HG03196 (cell line): ENCODE data around the gene PHIP.

Experiments
- ATAC-seq: cut with Tn5 transposase; IDR thresholded peaks from one replicate; pipeline ENCODE4 v1.9.1; 2021; ENCODE audit not compliant: unreplicated experiment

Gene PHIP

GRCh38 chr6:79011940-79012339 lies 66.1 kb downstream of the PHIP start:
- ATAC-seq, result no peak

DNA sequence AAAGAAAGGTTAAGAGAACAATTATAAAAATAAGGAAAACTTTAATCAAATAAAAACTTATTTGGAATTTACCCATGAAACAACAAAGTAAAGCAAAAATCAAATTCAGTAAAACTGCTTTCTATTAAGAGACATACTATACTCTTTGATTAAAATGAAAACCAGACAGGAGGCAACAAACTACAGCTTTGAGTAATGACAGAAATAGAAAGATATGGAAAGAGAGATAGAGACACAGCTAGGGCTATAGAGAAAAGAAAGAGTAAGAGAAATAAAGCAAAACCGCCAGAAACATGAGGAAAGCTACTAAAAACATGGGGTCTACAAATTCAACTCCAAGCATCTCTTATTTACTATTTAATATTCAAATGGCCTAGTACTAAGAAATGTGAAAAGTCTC lies 67.6 kb downstream of the PHIP start:
- no peak for ATAC-seq

DNA sequence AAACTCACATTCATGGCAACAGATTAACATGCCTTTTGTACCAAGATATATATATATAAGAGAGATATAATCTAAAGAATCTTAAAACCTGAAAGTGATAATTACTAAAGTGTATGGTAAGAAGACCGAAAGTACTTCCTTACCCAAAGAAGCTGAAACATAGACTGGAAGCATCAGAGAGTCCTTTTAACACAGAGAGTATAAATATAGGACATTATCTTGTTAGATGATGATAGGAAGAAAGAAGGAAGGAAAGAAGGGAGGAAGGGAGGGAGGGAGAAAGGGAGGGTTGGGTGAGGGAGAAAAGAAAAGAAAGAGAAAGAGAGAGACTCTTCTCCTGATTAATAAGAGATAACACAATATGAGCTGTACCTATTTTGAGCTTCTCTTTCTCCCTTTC lies 68.2 kb downstream of the PHIP start:
- no peak for ATAC-seq

GRCh38 chr6:79005497-79005896 lies 72.6 kb downstream of the PHIP start:
- ATAC-seq, result no peak

- no peak for ATAC-seq
Measured at GRCh38 chr6:79005024-79005423, 73.0 kb downstream of the PHIP start.

GRCh38 chr6:79004239-79004638 lies 73.8 kb downstream of the PHIP start:
- no peak for ATAC-seq

DNA sequence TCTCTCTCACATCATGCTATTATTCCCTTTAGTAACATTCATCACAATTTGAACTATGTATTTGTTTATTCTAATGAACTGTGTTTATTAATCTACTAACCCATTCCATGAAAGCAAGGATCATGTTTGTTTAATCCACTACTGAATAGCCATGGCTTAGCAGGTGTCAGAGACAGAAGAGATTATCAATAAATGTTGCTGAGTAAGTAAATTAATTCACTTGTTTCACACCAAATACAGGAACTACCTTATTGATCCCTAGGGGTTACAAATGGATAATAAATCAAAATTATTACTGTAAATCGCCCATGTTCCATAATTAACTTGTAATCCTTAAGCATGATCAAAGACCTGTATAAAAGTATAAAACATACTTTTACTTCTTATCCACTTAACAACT lies 76.6 kb downstream of the PHIP start:
- no peak for ATAC-seq

DNA sequence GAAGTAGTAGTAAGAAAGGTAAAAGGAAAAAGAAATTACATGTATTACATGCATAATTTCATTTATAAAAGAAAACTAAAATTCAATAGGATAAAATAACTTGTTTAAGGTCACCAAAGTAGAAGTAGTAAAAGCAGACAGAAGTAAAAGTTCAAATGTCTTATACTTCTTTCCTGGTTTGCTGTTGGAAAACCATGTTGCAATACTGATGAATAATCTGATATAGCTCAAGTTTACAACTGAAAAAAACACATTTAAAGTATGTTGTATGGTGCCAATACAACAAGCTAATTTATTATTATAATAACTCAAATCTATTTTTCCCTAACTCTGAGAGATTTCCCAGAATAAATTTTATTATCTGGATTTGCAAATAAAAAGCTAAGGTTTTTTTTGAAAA lies 78.3 kb downstream of the PHIP start:
- ATAC-seq, result no peak

DNA sequence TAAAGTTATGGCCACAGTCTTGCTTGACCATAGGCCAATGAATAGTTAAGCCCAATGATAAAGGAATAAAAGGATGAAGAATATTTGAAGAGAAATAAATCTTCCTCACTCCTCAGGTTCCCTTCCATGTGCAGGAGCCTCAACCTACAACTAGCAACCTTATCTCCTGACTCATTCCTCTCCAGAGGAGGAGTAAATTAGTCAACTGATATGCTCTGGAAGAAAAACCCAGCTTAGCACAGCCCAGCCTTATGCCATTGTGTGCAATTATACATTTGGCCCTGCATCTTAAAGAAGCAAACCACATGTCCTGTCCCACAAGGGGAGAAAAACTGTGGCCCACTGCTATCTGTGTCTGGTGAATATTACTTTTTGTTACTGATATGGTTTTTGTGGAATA lies 82.1 kb downstream of the PHIP start:
- ATAC-seq, result no peak

GRCh38 chr6:78995346-78995745 lies 82.7 kb downstream of the PHIP start:
- ATAC-seq, result no peak

- ATAC-seq, result no peak
Measured at GRCh38 chr6:78993955-78994354, 84.1 kb downstream of the PHIP start.

DNA sequence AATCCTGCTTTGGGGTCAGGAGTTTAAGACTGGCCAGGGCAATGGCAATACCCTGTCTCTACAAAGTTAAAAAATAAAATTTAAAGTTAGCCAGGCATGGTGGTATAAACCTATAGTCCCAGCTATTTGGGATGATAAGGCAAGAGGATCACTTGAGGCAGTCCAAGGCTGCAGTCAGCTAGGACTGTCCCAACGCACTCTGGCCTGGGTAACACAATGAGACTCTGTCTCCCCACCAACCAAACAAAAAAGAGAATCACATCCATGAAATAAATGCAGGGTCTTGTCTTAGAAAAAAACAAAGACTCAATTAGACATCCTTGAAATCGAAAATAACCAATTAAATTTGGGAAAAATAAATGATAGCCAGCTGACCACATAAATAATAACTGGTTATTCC lies 88.9 kb downstream of the PHIP start:
- no peak for ATAC-seq

- no peak for ATAC-seq
Measured at GRCh38 chr6:78986161-78986560, 91.9 kb downstream of the PHIP start.

GRCh38 chr6:78984225-78984950 lies 93.7 kb downstream of the PHIP start:
- ATAC-seq, result no peak

DNA sequence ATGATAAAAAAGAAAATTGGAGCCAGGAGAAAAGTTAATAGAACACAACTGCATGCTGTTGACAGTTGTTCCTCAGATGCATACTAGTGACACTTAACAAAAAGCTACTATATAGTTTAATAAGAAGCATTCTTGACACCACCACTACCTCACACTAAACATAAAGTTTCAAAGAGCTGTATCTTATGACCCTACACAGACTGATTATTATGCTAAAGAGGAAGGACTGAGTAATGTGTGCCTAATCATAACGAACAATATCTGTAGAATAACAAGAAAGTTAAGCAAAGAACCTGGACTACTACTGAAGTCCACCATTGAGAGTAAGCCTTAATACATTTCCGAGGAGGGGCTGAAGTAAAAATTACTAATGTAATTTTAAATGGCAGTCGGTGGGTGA lies 110.9 kb downstream of the PHIP start:
- ATAC-seq, result no peak

DNA sequence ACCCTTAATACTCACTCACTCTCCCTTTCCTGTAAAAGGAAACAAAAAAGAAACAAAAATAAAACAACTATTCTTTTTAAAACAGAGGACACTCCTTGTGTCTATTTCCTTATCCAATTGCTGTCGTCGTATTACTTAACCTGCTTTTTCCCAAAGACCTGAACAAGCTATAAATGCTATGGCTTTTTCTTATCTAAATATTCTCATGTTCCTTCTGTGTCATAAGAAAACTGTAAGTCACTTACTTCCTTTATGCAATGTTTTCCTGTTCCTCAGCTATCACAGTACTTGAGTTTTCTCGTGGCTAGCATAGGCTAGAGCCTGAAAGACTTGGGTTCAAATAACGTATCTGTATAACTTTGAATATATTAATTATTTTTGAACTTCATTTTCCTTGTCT lies 111.5 kb downstream of the PHIP start:
- ATAC-seq, result no peak

DNA sequence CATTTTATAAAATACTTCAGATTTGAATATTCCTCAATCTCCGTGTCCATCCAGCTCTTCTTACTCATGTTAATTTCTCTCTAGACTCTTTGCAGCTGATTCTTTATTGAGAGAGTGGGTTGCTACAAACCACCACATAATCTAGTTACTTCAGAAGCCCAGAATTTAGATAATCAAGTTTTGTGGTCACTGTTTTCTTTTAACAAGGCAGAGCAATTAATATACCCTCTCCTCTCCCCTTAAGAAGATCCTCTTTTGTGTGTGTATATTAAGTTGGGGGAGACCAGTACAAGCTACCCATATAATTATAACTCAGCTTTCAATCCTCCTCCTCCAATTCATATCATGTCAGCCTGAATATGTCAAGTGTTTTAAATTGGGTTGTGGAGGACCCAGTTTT lies 115.6 kb downstream of the PHIP start:
- ATAC-seq, result no peak

DNA sequence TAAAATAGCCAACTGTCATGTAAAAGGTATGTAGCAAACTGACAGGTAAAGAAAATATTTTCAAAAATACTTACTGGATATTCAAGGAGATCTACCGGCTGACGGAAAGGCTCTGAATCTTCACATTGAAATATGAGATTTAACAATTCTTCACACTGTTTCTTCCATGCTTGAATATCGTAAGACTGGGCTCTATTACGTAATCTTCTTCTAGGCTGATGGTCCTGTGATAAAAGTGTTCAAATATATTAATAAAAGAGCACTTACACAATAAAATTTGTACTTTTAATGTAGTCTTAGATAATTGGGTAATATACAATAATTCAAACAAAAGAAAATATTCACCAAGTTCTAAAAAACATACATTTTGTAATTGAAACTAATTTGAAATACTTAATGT lies 123.3 kb downstream of the PHIP start:
- ATAC-seq, result no peak

GRCh38 chr6:78953798-78954197 lies 124.3 kb downstream of the PHIP start:
- no peak for ATAC-seq

GRCh38 chr6:78952362-78952761 lies 125.7 kb downstream of the PHIP start:
- ATAC-seq, result no peak

GRCh38 chr6:78948785-78949184 lies 129.3 kb downstream of the PHIP start:
- ATAC-seq, result no peak

- ATAC-seq, result no peak
Measured at GRCh38 chr6:78947962-78948361, 130.1 kb downstream of the PHIP start.

DNA sequence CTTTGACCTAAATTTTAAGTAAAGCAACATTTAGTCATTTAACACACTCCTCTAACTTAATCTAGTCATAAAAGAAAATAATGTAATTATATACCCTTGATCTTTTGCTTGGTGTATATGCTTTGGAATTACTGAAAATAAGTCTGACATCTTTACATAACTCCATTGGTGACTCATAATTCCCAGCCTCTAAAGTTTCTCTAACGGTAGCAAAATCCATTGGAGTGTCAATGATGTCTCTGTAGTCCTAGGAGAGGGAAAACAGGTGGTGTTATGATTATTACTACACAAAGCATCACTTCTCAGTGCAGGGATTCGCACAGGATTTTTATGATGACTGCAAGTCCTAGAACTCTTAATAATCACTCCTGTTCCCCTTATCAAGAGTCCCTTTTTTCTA lies 130.5 kb downstream of the PHIP start:
- ATAC-seq, result no peak
